ENCODE measurements around the gene PPP1R1A.

The PPP1R1A gene

DNA sequence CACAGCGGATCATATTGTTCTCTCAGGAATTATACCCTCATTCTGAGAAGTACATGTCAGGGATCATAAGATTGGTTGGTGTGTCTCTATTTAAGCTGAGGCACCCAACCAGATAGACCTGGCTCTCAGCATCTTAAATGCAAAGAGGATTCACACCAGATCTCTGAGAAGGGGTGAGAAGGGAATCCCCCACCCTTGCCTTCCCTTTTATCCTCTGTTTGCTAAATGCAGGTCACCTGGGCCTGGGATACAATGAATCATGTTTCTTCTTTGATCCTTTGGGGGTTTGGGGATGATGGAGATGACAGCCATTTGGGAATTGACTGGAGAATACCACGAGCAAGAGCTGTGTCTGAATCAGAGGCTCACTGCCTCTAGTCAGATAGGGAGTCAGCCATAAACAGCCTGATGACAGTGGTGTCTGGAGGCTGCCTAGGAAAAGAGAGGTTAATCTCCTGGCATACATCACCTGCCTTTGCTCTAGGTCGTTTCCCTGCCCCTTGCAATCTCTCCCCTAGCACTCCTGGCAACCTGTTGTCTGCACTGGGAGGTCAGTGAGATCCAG is 50.2 kb downstream of the PPP1R1A start:
- H3K4me3 ChIP-seq (ENCODE audit: low read depth, low read length) = no peak overlapping the region
- DNase-seq (ENCODE audit: low read depth) = no peak
- TF ChIP-seq, protein P1, sequence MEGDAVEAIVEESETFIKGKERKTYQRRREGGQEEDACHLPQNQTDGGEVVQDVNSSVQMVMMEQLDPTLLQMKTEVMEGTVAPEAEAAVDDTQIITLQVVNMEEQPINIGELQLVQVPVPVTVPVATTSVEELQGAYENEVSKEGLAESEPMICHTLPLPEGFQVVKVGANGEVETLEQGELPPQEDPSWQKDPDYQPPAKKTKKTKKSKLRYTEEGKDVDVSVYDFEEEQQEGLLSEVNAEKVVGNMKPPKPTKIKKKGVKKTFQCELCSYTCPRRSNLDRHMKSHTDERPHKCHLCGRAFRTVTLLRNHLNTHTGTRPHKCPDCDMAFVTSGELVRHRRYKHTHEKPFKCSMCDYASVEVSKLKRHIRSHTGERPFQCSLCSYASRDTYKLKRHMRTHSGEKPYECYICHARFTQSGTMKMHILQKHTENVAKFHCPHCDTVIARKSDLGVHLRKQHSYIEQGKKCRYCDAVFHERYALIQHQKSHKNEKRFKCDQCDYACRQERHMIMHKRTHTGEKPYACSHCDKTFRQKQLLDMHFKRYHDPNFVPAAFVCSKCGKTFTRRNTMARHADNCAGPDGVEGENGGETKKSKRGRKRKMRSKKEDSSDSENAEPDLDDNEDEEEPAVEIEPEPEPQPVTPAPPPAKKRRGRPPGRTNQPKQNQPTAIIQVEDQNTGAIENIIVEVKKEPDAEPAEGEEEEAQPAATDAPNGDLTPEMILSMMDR (conservative IDR thresholded peaks at IDR 0.05; ENCODE audit: low read depth, low read length) = no peak

DNA sequence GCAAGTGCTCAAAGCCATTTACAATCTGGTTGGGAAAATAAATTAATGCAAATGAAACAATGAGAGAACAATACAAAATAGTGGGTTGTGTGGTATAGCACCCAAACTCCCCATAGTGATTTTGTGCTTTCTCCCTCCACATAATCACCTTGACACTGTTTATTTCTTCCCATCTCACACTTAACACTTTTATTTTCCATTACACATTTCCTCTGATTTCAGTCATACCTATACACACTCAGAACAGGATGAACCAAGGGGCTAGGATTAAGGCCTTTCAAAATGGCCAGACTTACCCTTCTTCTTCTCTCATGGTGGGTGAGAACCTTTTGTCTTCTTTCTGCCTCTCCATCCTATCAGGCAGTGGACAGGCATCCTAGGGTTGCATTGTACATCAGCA is 53.0 kb downstream of the PPP1R1A start:
- TF ChIP-seq, protein P1 (conservative IDR thresholded peaks at IDR 0.05; ENCODE audit: low read depth, low read length) = no peak
- DNase-seq (ENCODE audit: low read depth) = no peak
- no peak overlapping the region for H3K4me3 ChIP-seq (ENCODE audit: low read depth, low read length)

DNA sequence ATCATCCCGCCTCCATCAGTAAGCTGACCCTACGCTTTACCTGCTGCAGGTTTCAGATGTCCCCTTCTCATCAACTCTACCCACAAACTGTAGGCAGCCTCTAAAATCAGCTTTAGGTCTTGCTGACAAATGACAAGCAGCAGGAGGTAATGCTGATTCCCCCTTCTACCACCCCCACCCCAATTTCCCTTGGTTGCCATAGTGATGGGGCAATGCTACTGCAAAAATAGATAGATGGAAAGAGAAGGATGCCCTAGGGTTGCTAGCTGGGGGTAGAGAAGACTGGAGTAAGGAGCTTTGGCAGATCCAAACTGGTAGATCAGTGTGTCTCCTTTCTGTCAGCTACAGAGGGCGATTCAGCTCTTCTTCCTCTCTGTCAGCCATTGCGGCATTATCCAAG is 58.9 kb downstream of the PPP1R1A start:
- TF ChIP-seq, protein P1 (conservative IDR thresholded peaks at IDR 0.05; ENCODE audit: low read depth, low read length) = no peak

More for the DNA sequence above, 58.9 kb downstream of the PPP1R1A start:
- DNase-seq (ENCODE audit: low read depth) = no peak
- H3K4me3 ChIP-seq (ENCODE audit: low read depth, low read length) = no peak overlapping the region
